DMS79 treated with DMSO at 0.1 percent for 48 hours (cell line): ENCODE data around the gene USP34.

Source experiments
- DNase-seq: peaks from one replicate; lab custom pipeline; 2025; lab: John Stamatoyannopoulos, UW

Gene USP34

GRCh38 chr2:61318553-61318952, 152.3 kb downstream of the USP34 start:
- DNase-seq, result no peak

- no peak for DNase-seq
Measured at GRCh38 chr2:61295981-61296380, 174.9 kb downstream of the USP34 start.

GRCh38 chr2:61291851-61292575, 178.9 kb downstream of the USP34 start:
- DNase-seq, result no peak

GRCh38 chr2:61288070-61288841, 182.6 kb downstream of the USP34 start:
- no peak for DNase-seq

GRCh38 chr2:61287254-61287653, 183.6 kb downstream of the USP34 start:
- DNase-seq, result no peak

GRCh38 chr2:61283443-61284160, 187.3 kb downstream of the USP34 start:
- no peak for DNase-seq

GRCh38 chr2:61282104-61282590, 188.7 kb downstream of the USP34 start:
- DNase-seq, result no peak

GRCh38 chr2:61281321-61281720, 189.6 kb downstream of the USP34 start:
- no peak for DNase-seq

GRCh38 chr2:61277756-61278155, 193.1 kb downstream of the USP34 start:
- no peak for DNase-seq

- DNase-seq, result no peak
Measured at GRCh38 chr2:61275575-61276184, 195.2 kb downstream of the USP34 start.

- DNase-seq, result no peak
Measured at GRCh38 chr2:61272421-61273070, 198.3 kb downstream of the USP34 start.

GRCh38 chr2:61268249-61268648, 202.6 kb downstream of the USP34 start:
- DNase-seq, result no peak

GRCh38 chr2:61266632-61267505, 204.0 kb downstream of the USP34 start:
- no peak for DNase-seq

- DNase-seq, result no peak
Measured at GRCh38 chr2:61263830-61264229, 207.1 kb downstream of the USP34 start.

- DNase-seq, result no peak
Measured at GRCh38 chr2:61262699-61263098, 208.2 kb downstream of the USP34 start.

- DNase-seq, result no peak
Measured at GRCh38 chr2:61257446-61257845, 213.4 kb downstream of the USP34 start.

GRCh38 chr2:61255580-61256437, 215.1 kb downstream of the USP34 start:
- no peak for DNase-seq

GRCh38 chr2:61254536-61254935, 216.4 kb downstream of the USP34 start:
- DNase-seq, result no peak

- no peak for DNase-seq
Measured at GRCh38 chr2:61253136-61253535, 217.8 kb downstream of the USP34 start.

GRCh38 chr2:61252031-61252430, 218.9 kb downstream of the USP34 start:
- no peak for DNase-seq
